GM12891 (cell line): ENCODE measurements around the gene CNTNAP5.

Source experiments
- DNase-seq: peaks from one replicate; pipeline ENCODE4 v3.0.0; 2011; ENCODE audit warnings: low spot score; ENCODE audit not compliant: insufficient read length
- FAIRE-seq: peaks from 2 replicates; lab custom pipeline; 2011; peaks lifted over from hg19 to GRCh38; lab: Jason Lieb, UNC
- PAX5 ChIP-seq: IDR thresholded peaks from 2 replicates; pipeline ENCODE4 v1.6.1; 2011; ENCODE audit warnings: low read length, moderate library complexity, mild to moderate bottlenecking; ENCODE audit not compliant: insufficient read depth, severe bottlenecking
- POLR2A ChIP-seq: IDR thresholded peaks from 2 replicates; pipeline ENCODE4 v1.6.1; 2011; ENCODE audit warnings: low read depth, low read length, control low read depth
- POLR2AphosphoS5 ChIP-seq: IDR thresholded peaks from 2 replicates; pipeline ENCODE4 v1.6.1; 2011; ENCODE audit warnings: low read depth, low read length, control low read depth
- POU2F2 ChIP-seq: IDR thresholded peaks from 2 replicates; pipeline ENCODE4 v1.6.1; 2011; ENCODE audit warnings: low read depth, mild to moderate bottlenecking, control low read depth, low read length, moderate library complexity
- SPI1 ChIP-seq: IDR thresholded peaks from 2 replicates; pipeline ENCODE4 v1.6.1; 2011; ENCODE audit warnings: low read depth, low read length, control low read depth
- TAF1 ChIP-seq: IDR thresholded peaks from 2 replicates; pipeline ENCODE4 v1.6.1; 2011; ENCODE audit warnings: low read depth, low read length, control low read depth

CNTNAP5 gene

DNA sequence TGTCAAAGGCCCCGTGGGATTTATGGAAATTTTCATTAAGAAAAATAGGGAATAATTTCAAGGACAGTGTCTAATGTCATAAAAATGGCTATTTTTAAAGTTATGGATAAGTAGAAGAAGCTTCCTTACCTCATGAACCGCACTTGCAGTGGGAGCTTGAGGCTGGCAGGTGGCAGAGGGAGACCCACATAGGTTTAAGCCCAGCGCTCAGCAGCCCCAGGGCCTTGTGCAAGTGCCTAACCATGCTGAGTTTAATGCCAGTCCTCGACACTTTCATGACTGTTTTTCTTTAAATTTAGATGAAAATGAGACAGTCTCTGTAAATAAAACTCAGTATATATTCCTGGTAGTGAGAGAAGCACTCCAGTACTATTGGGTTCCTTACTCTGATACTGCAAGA, 285.6 kb downstream of the CNTNAP5 start:
- no peak for FAIRE-seq
- DNase-seq, result no peak
- TF ChIP-seq TAF1, result no peak
- TF ChIP-seq PAX5, result no peak
- no peak for TF ChIP-seq POLR2AphosphoS5

DNA sequence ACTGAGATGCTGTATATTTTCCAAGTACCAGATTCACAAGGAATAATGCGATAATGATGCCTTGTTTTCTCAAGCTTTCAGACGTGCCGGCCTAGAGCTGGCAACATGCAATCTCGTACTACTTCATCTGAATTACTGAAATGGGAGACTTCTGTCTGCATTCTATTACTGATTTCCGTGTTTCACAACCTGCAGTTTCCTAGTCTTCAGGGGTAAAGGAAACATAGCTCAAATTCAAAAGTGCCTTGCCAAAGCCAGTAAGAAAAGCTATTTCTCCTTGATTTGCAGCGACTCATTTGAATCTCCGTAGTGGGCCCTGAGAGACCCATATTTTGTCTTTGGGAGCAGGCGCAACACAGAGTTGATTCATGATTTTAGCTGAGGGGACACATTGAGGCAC, 289.0 kb downstream of the CNTNAP5 start:
- TF ChIP-seq TAF1 (no peak), POLR2AphosphoS5 (no peak), SPI1 (no peak), PAX5 (no peak), POU2F2 (no peak), POLR2A (no peak)

DNA sequence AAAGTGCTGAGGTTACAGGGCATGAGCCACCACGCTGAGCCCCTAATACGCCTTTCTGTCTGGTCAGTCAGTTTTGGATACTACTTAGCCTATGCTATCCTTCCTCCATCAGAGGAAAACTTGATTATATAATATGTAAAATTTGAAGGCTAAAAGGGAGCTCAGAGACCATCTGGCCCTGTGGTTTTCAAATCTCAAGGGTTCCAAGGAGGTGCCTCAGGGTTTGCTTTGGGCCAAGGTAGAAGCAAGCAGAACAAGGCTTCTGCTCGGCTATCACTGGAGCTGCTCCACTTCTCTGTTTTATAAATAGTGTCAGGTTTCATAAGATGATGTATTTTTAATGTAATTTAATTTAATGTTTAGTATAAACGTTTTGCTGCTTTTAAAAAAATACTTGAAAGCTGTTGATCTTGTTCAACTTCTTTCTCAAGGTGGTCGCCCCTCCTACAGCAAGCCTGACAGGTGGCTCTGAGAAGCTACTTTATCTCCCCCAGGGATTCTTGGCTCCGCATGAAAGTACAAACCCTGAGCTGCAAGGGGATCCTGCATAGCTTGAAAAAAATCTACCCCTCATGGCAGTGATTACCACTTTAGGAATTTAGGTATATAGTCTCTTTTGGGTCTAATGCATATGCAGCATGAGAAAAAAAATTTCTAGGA, 290.3 kb downstream of the CNTNAP5 start:
- FAIRE-seq (no peak), DNase-seq (no peak)
- no peak for TF ChIP-seq POU2F2
- no peak for TF ChIP-seq PAX5
- no peak for TF ChIP-seq POLR2AphosphoS5
- TF ChIP-seq SPI1, result no peak
- TF ChIP-seq POLR2A, result no peak
- TF ChIP-seq TAF1, result no peak

More for the DNA sequence above, 289.0 kb downstream of the CNTNAP5 start:
- no peak for DNase-seq
- no peak for FAIRE-seq

GRCh38 chr2:124316133-124316532, 291.0 kb downstream of the CNTNAP5 start:
- DNase-seq, result no peak
- FAIRE-seq, result no peak
- TF ChIP-seq POU2F2 (no peak), POLR2AphosphoS5 (no peak), POLR2A (no peak), TAF1 (no peak), PAX5 (no peak), SPI1 (no peak)

GRCh38 chr2:124316881-124317605, 292.0 kb downstream of the CNTNAP5 start:
- FAIRE-seq, result no peak
- TF ChIP-seq SPI1, result no peak
- TF ChIP-seq POU2F2, result no peak
- no peak for TF ChIP-seq POLR2A
- no peak for TF ChIP-seq TAF1
- no peak for TF ChIP-seq PAX5
- no peak for TF ChIP-seq POLR2AphosphoS5
- DNase-seq, result no peak

GRCh38 chr2:124317628-124318027, 292.5 kb downstream of the CNTNAP5 start:
- DNase-seq (no peak), FAIRE-seq (no peak)
- no peak for TF ChIP-seq SPI1
- no peak for TF ChIP-seq POU2F2
- TF ChIP-seq POLR2A, result no peak
- TF ChIP-seq PAX5, result no peak
- TF ChIP-seq TAF1, result no peak

DNA sequence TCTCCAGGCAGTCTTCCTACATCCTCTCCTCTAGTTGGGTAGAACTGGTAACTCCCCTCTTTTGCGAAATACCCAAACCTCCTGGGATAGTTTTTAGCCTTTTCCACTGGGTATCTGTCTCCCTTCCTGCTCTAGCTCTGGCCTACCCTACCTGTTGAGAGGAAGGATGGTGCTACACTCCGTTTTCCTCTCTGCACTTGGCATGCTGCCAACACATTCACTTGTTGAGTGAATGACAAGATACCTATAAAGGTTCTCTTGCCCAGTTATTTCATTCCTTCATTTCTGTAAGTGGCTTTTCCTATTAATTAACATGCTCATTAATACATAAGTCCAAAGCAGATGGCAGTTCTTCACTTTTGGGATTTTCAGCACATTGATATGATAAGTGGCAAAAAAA, 293.8 kb downstream of the CNTNAP5 start:
- no peak for TF ChIP-seq TAF1
- no peak for TF ChIP-seq PAX5
- TF ChIP-seq POLR2AphosphoS5, result no peak
- TF ChIP-seq SPI1, result no peak
- no peak for TF ChIP-seq POU2F2
- no peak for TF ChIP-seq POLR2A
- FAIRE-seq (no peak), DNase-seq (no peak)

DNA sequence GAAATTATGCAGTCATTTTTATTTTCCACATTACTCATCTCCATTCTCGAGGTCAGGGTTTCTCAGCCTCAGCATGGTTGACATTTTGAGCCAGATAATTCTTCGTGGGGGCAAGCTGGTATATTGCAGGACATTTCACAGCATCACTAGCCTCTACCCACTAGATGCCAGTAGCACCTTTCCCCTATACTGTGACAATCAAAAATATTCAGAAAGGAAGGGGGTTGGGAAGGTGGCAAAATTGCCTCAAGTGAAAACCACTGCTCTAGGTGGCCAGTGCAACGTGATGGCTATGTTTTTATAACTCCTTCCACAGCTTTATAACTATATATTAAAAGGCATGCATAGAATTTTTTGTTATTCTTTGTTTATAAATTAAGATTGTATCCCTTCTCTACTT, 294.5 kb downstream of the CNTNAP5 start:
- no peak for TF ChIP-seq POLR2A
- no peak for TF ChIP-seq SPI1
- TF ChIP-seq PAX5, result no peak
- no peak for TF ChIP-seq POU2F2
- no peak for TF ChIP-seq TAF1
- DNase-seq (no peak), FAIRE-seq (no peak)

GRCh38 chr2:124320051-124320688, 295.1 kb downstream of the CNTNAP5 start:
- DNase-seq, result no peak
- no peak for FAIRE-seq
- no peak for TF ChIP-seq TAF1
- no peak for TF ChIP-seq PAX5
- TF ChIP-seq POLR2AphosphoS5, result no peak
- TF ChIP-seq POLR2A, result no peak
- no peak for TF ChIP-seq SPI1
- no peak for TF ChIP-seq POU2F2

DNA sequence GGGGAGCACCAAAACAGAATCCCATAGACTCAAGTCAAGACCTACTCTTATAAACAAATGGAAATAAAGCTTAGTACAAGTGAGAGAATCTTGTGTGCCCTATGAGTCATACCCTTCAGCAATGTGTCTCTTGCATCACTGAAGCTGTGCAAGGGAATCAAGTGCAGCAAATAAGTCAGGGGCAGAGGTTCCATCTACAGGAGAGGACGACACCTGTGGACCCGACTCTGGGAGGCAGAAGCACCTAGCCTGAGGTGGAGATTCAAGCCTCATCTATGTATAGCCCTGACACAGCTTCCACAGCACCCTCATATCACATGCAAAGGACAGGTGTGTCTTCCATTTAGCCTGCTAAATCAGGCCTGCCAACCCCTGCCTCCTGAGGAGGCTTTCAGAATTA, 298.2 kb downstream of the CNTNAP5 start:
- no peak for DNase-seq
- TF ChIP-seq SPI1 (no peak), PAX5 (no peak), POLR2AphosphoS5 (no peak), POU2F2 (no peak), POLR2A (no peak), TAF1 (no peak)
- FAIRE-seq, result no peak
